Body of pancreas (tissue), 4 donors: ENCODE results near the gene COL27A1. TPM values are rescaled to one million over a fixed set of nuclear protein-coding genes. Genes with fewer than 3 reads are reported as not detected.

Experiments
- ATAC-seq: fragments of 150-250 bp; one replicate; pipeline ENCODE4 v1.9.1; 2016
- DNase-seq, 4 donors: peaks; one replicate each; pipeline ENCODE4 v3.0.0-alpha.2; 2019
- H3K27ac ChIP-seq, 4 donors: fragments of 200-600 bp; sonication (generic); 1 replicate in 3 of 4; 2 replicates in 1 of 4; pipeline versions ENCODE4 v1.5.1 to v1.6.1; 2016 to 2019; ENCODE audit warnings: mild to moderate bottlenecking in 1 of 4, mixed read lengths in 1 of 4, moderate library complexity in 1 of 4
- H3K27me3 ChIP-seq, 2 donors: fragments of 200-600 bp; sonication (generic); one replicate each; pipeline ENCODE4 v1.6.0; 2016; ENCODE audit warnings: mild to moderate bottlenecking in 1 of 2
- H3K36me3 ChIP-seq, 2 donors: fragments of 200-600 bp; sonication (generic); replicated peaks in 1 of 2; 2 replicates each; pipeline ENCODE4 v1.5.1; 2016; ENCODE audit warnings: low read depth in 2 of 2; ENCODE audit not compliant: insufficient read depth in 1 of 2
- H3K4me1 ChIP-seq: fragments of 200-600 bp; sonication (generic); one replicate; pipeline ENCODE4 v1.6.0; 2016
- H3K4me3 ChIP-seq, 2 donors: fragments of 200-600 bp; sonication (generic); 1 replicate in 1 of 2; 2 replicates in 1 of 2; pipeline ENCODE4 v1.5.1; 2016 to 2019
- H3K9me3 ChIP-seq, 3 donors: fragments of 200-600 bp; sonication (generic); 1 replicate in 2 of 3; 2 replicates in 1 of 3; pipeline ENCODE4 v1.5.1; 2016
- CTCF ChIP-seq, 7 experiments: fragments of 450-650 bp in 4 of 7; fragments of 200-600 bp in 3 of 7; sonication (generic) in 3 of 7; IDR thresholded peaks; one replicate each; pipeline ENCODE4 v1.5.1; 2016 to 2019; ENCODE audit warnings: antibody characterized with exemption in 7 of 7
- POLR2A ChIP-seq, 3 donors: fragments of 450-650 bp; IDR thresholded peaks; one replicate each; pipeline ENCODE4 v1.6.1; 2016; ENCODE audit warnings: antibody characterized with exemption in 3 of 3, mild to moderate bottlenecking in 2 of 3
- WGBS, 2 donors: methylation state at CpG; one replicate each; pipeline ENCODE4 v1.1.5; 2017; 5-methylcytosine and 5-hydroxymethylcytosine counted together
- intact Hi-C: fragments of 100-400 bp; cut with DNase I; formaldehyde crosslinking; loops from one replicate; pipeline ENCODE4 v1.15.1; 2023
- total RNA-seq, 2 donors: library from RNA; depleted of rRNA; stranded (reverse); fragments of >200 nt; gene quantifications; one replicate each; pipeline ENCODE4 v1.1.0, GENCODE V29; 2016

Gene COL27A1
- total RNA-seq, 2 donors from 2014 or later = 24.1 to 58.0 TPM

GRCh38 chr9:114348261-114348905 is 193.0 kb downstream of the COL27A1 start:
- ATAC-seq (no peak), DNase-seq (no peak)
- TF ChIP-seq CTCF (IDR thresholded peaks at IDR 0.05) (no peak), POLR2A (IDR thresholded peaks at IDR 0.05) (no peak)
- Histone ChIP-seq H3K36me3 (peaks cover 0 to 24% of the 10 kb centered on the region in 2 donors), H3K4me1 (no peaks in the 10 kb centered on the region), H3K27ac (no peak overlapping the region), H3K27me3 (no peaks in the 10 kb centered on the region), H3K9me3 (no peaks in the 10 kb centered on the region), H3K4me3 (no peak overlapping the region)
- intact Hi-C loops = no loop called here
- WGBS, 2 donors = 80 to 85% methylated on average over 9 to 11 of the region's 12 CpGs

- peaks cover 0 to 24% of the 10 kb centered on the region in 2 donors for H3K36me3 ChIP-seq
- DNase-seq (peak in 2 of 4 donors; percentile 28 to 59), ATAC-seq (peak; percentile 38)
- H3K4me3 ChIP-seq = no peak overlapping the region
- H3K27ac ChIP-seq = no peak overlapping the region
- TF ChIP-seq POLR2A (IDR thresholded peaks at IDR 0.05) = no peak
- no peak for TF ChIP-seq CTCF (IDR thresholded peaks at IDR 0.05)
- H3K4me1 ChIP-seq = no peaks in the 10 kb centered on the region
- no peaks in the 10 kb centered on the region for H3K9me3 ChIP-seq
- intact Hi-C loops = no loop called here
- no peaks in the 10 kb centered on the region for H3K27me3 ChIP-seq
- 48 to 50% methylated on average over 5 to 9 of the region's 9 CpGs for WGBS, 2 donors
Observed at GRCh38 chr9:114348906-114349482, 193.7 kb downstream of the COL27A1 start.

GRCh38 chr9:114349713-114350480 is 194.6 kb downstream of the COL27A1 start:
- Histone ChIP-seq H3K27ac (no peak overlapping the region), H3K4me1 (no peaks in the 10 kb centered on the region), H3K9me3 (no peaks in the 10 kb centered on the region), H3K4me3 (no peak overlapping the region), H3K27me3 (no peaks in the 10 kb centered on the region), H3K36me3 (peaks cover 0 to 24% of the 10 kb centered on the region in 2 donors)
- intact Hi-C loops = no loop called here
- DNase-seq = no peak
- TF ChIP-seq POLR2A (IDR thresholded peaks at IDR 0.05) = no peak
- ATAC-seq = no peak
- WGBS, 2 donors = 76 to 84% methylated on average over 10 of the region's 10 CpGs

GRCh38 chr9:114350636-114351401 is 195.5 kb downstream of the COL27A1 start:
- Histone ChIP-seq H3K4me3 (no peak overlapping the region), H3K27me3 (no peaks in the 10 kb centered on the region), H3K9me3 (no peaks in the 10 kb centered on the region), H3K36me3 (peaks cover 0 to 25% of the 10 kb centered on the region in 2 donors), H3K4me1 (no peaks in the 10 kb centered on the region), H3K27ac (no peak overlapping the region)
- no peak for ATAC-seq
- DNase-seq = no peak
- intact Hi-C loops = no loop called here
- TF ChIP-seq POLR2A (IDR thresholded peaks at IDR 0.05) = no peak
- WGBS, 2 donors = 85 to 87% methylated on average over 14 to 16 of the region's 16 CpGs

GRCh38 chr9:114351932-114352331 is 196.6 kb downstream of the COL27A1 start:
- H3K4me3 ChIP-seq = no peak overlapping the region
- H3K36me3 ChIP-seq = peaks cover 0 to 18% of the 10 kb centered on the region in 2 donors
- no peak overlapping the region for H3K27ac ChIP-seq
- no peaks in the 10 kb centered on the region for H3K4me1 ChIP-seq
- ATAC-seq (no peak), DNase-seq (no peak)
- H3K27me3 ChIP-seq = no peaks in the 10 kb centered on the region
- no peaks in the 10 kb centered on the region for H3K9me3 ChIP-seq
- 83 to 86% methylated on average over 4 of the region's 4 CpGs for whole genome bisulfite sequencing, 2 donors
- intact Hi-C loops = no loop called here
- TF ChIP-seq CTCF (IDR thresholded peaks at IDR 0.05) (no peak), POLR2A (IDR thresholded peaks at IDR 0.05) (no peak)
